ENCODE measurements around the gene LGALS12.
A peak's percentile ranks its signal among the peaks of the same experiment; 100 is the strongest.
"Not testable (repeated sequence)": the region's sequence is repeated elsewhere in the genome, so short reads cannot be mapped to it uniquely, and the experiment has no call there.

Gene LGALS12

GRCh38 chr11:63512816-63513215, 6.9 kb downstream of the LGALS12 start:
- no peak overlapping the region for H3K27ac Mint-ChIP-seq
- peaks cover 2% of the 10 kb centered on the region for H3K4me1 Mint-ChIP-seq (ENCODE audit: low read depth)
- no peaks in the 10 kb centered on the region for H3K36me3 Mint-ChIP-seq
- H3K9me3 Mint-ChIP-seq (ENCODE audit: low read depth): no peaks in the 10 kb centered on the region
- H3K4me3 Mint-ChIP-seq: no peak overlapping the region
- H3K27me3 Mint-ChIP-seq: no peaks in the 10 kb centered on the region

- H3K9me3 Mint-ChIP-seq (ENCODE audit: low read depth): peaks cover 5% of the 10 kb centered on the region
- H3K27me3 Mint-ChIP-seq: no peaks in the 10 kb centered on the region
- H3K36me3 Mint-ChIP-seq: peaks cover 5% of the 10 kb centered on the region
- H3K27ac Mint-ChIP-seq: no peak overlapping the region
- no peak overlapping the region for H3K4me3 Mint-ChIP-seq
- peaks cover 9% of the 10 kb centered on the region for H3K4me1 Mint-ChIP-seq (ENCODE audit: low read depth)
Observed at GRCh38 chr11:63516109-63516508, 10.2 kb downstream of the LGALS12 start.

GRCh38 chr11:63517156-63517555, 11.3 kb downstream of the LGALS12 start:
- Mint-ChIP-seq H3K27me3 (no peaks in the 10 kb centered on the region), H3K4me3 (no peak overlapping the region), H3K4me1 (ENCODE audit: low read depth) (peaks cover 9% of the 10 kb centered on the region)

GRCh38 chr11:63518548-63518947, 12.7 kb downstream of the LGALS12 start:
- Mint-ChIP-seq H3K4me3 (no peak overlapping the region), H3K27me3 (no peaks in the 10 kb centered on the region), H3K36me3 (peaks cover 5% of the 10 kb centered on the region), H3K9me3 (ENCODE audit: low read depth) (peaks cover 5% of the 10 kb centered on the region), H3K27ac (no peak overlapping the region), H3K4me1 (ENCODE audit: low read depth) (peaks cover 9% of the 10 kb centered on the region)

More at GRCh38 chr11:63517156-63517555, 11.3 kb downstream of the LGALS12 start:
- no peak overlapping the region for H3K27ac Mint-ChIP-seq
- peaks cover 5% of the 10 kb centered on the region for H3K36me3 Mint-ChIP-seq
- H3K9me3 Mint-ChIP-seq (ENCODE audit: low read depth): peaks cover 5% of the 10 kb centered on the region

- Mint-ChIP-seq H3K4me1 (ENCODE audit: low read depth) (peaks cover 9% of the 10 kb centered on the region), H3K9me3 (ENCODE audit: low read depth) (peaks cover 5% of the 10 kb centered on the region), H3K36me3 (peaks cover 5% of the 10 kb centered on the region), H3K4me3 (no peak overlapping the region), H3K27ac (no peak overlapping the region), H3K27me3 (no peaks in the 10 kb centered on the region)
Observed at GRCh38 chr11:63520606-63521170, 14.8 kb downstream of the LGALS12 start.

GRCh38 chr11:63521896-63522295, 16.0 kb downstream of the LGALS12 start:
- peaks cover 5% of the 10 kb centered on the region for H3K36me3 Mint-ChIP-seq
- no peak overlapping the region for H3K27ac Mint-ChIP-seq
- H3K4me1 Mint-ChIP-seq (ENCODE audit: low read depth): peaks cover 9% of the 10 kb centered on the region
- peaks cover 5% of the 10 kb centered on the region for H3K9me3 Mint-ChIP-seq (ENCODE audit: low read depth)
- H3K27me3 Mint-ChIP-seq: no peaks in the 10 kb centered on the region
- H3K4me3 Mint-ChIP-seq: no peak overlapping the region

- Mint-ChIP-seq H3K4me3 (no peak overlapping the region), H3K4me1 (ENCODE audit: low read depth) (peaks cover 9% of the 10 kb centered on the region), H3K36me3 (peaks cover 5% of the 10 kb centered on the region), H3K27ac (no peak overlapping the region), H3K27me3 (no peaks in the 10 kb centered on the region), H3K9me3 (ENCODE audit: low read depth) (peaks cover 5% of the 10 kb centered on the region)
Observed at GRCh38 chr11:63523151-63523550, 17.3 kb downstream of the LGALS12 start.

GRCh38 chr11:63527667-63528066, 21.8 kb downstream of the LGALS12 start:
- peaks cover 33% of the 10 kb centered on the region for H3K4me1 Mint-ChIP-seq (ENCODE audit: low read depth)
- no peak overlapping the region for H3K27ac Mint-ChIP-seq
- H3K36me3 Mint-ChIP-seq: no peaks in the 10 kb centered on the region
- H3K9me3 Mint-ChIP-seq (ENCODE audit: low read depth): no peaks in the 10 kb centered on the region
- H3K4me3 Mint-ChIP-seq: no peak overlapping the region
- H3K27me3 Mint-ChIP-seq: no peaks in the 10 kb centered on the region

GRCh38 chr11:63528156-63528555, 22.3 kb downstream of the LGALS12 start:
- not testable (repeated sequence) for H3K4me3 Mint-ChIP-seq; H3K9me3 Mint-ChIP-seq (ENCODE audit: low read depth); H3K36me3 Mint-ChIP-seq; H3K27me3 Mint-ChIP-seq; H3K27ac Mint-ChIP-seq
- peaks cover 38% of the 10 kb centered on the region for H3K4me1 Mint-ChIP-seq (ENCODE audit: low read depth)

GRCh38 chr11:63528729-63529278, 22.9 kb downstream of the LGALS12 start:
- peak overlapping the region; percentile 25 for H3K27ac Mint-ChIP-seq
- peaks cover 44% of the 10 kb centered on the region for H3K4me1 Mint-ChIP-seq (ENCODE audit: low read depth)
- not testable (repeated sequence) for H3K36me3 Mint-ChIP-seq; H3K4me3 Mint-ChIP-seq; H3K27me3 Mint-ChIP-seq; H3K9me3 Mint-ChIP-seq (ENCODE audit: low read depth)

- H3K27me3 Mint-ChIP-seq; H3K9me3 Mint-ChIP-seq (ENCODE audit: low read depth); H3K36me3 Mint-ChIP-seq; H3K4me3 Mint-ChIP-seq: not testable (repeated sequence)
- Mint-ChIP-seq H3K27ac (peak overlapping the region; percentile 25), H3K4me1 (ENCODE audit: low read depth) (peaks cover 50% of the 10 kb centered on the region)
Observed at GRCh38 chr11:63529373-63529772, 23.5 kb downstream of the LGALS12 start.

GRCh38 chr11:63530021-63530420, 24.1 kb downstream of the LGALS12 start:
- no peak overlapping the region for H3K4me3 Mint-ChIP-seq
- peak overlapping the region; percentile 62 for H3K27ac Mint-ChIP-seq
- peaks cover 55% of the 10 kb centered on the region for H3K4me1 Mint-ChIP-seq (ENCODE audit: low read depth)
- no peaks in the 10 kb centered on the region for H3K36me3 Mint-ChIP-seq
- H3K9me3 Mint-ChIP-seq (ENCODE audit: low read depth): no peaks in the 10 kb centered on the region
- H3K27me3 Mint-ChIP-seq: no peaks in the 10 kb centered on the region

- Mint-ChIP-seq H3K4me1 (ENCODE audit: low read depth) (peaks cover 66% of the 10 kb centered on the region), H3K27ac (peak overlapping the region; percentile 85), H3K4me3 (peak overlapping the region; percentile 72)
- H3K27me3 Mint-ChIP-seq; H3K9me3 Mint-ChIP-seq (ENCODE audit: low read depth); H3K36me3 Mint-ChIP-seq: not testable (repeated sequence)
Observed at GRCh38 chr11:63531074-63531792, 25.3 kb downstream of the LGALS12 start.

- H3K4me3 Mint-ChIP-seq: peak overlapping the region; percentile 65
- H3K27ac Mint-ChIP-seq: peak overlapping the region; percentile 28
- H3K27me3 Mint-ChIP-seq: no peaks in the 10 kb centered on the region
- peaks cover 73% of the 10 kb centered on the region for H3K4me1 Mint-ChIP-seq (ENCODE audit: low read depth)
- no peaks in the 10 kb centered on the region for H3K9me3 Mint-ChIP-seq (ENCODE audit: low read depth)
- no peaks in the 10 kb centered on the region for H3K36me3 Mint-ChIP-seq
Observed at GRCh38 chr11:63532117-63532516, 26.2 kb downstream of the LGALS12 start.

GRCh38 chr11:63532799-63533475, 27.1 kb downstream of the LGALS12 start:
- Mint-ChIP-seq H3K9me3 (ENCODE audit: low read depth) (no peaks in the 10 kb centered on the region), H3K4me3 (no peak overlapping the region), H3K27ac (no peak overlapping the region), H3K27me3 (no peaks in the 10 kb centered on the region), H3K4me1 (ENCODE audit: low read depth) (peaks cover 81% of the 10 kb centered on the region), H3K36me3 (no peaks in the 10 kb centered on the region)

All from activated naive CD8-positive, alpha-beta T cell (primary cell).